GM21390 (cell line): Measurements from ENCODE around the gene SLC22A6.

Experiments
- ATAC-seq: cut with Tn5 transposase; IDR thresholded peaks from one replicate; pipeline ENCODE4 v1.9.1; 2021; ENCODE audit not compliant: unreplicated experiment

SLC22A6 gene

GRCh38 chr11:62984451-62984991 lies at the start of gene SLC22A6:
SLC22A6 (minus strand) TSS chr11:62984967; CDS start chr11:62984690, 277 bp downstream.
- ATAC-seq = no peak

GRCh38 chr11:63032457-63032856 lies 47.7 kb upstream of the SLC22A6 start:
- ATAC-seq = no peak

- ATAC-seq = no peak
Observed at GRCh38 chr11:63023841-63024648, 39.3 kb upstream of the SLC22A6 start.

- ATAC-seq = no peak
Observed at GRCh38 chr11:63023222-63023814, 38.6 kb upstream of the SLC22A6 start.

GRCh38 chr11:63022441-63022840 lies 37.7 kb upstream of the SLC22A6 start:
- no peak for ATAC-seq

- ATAC-seq = no peak
Observed at GRCh38 chr11:63020671-63021291, 36.0 kb upstream of the SLC22A6 start.

GRCh38 chr11:63019506-63019905 lies 34.7 kb upstream of the SLC22A6 start:
- no peak for ATAC-seq

GRCh38 chr11:63017306-63017974 lies 32.7 kb upstream of the SLC22A6 start:
- ATAC-seq = no peak

GRCh38 chr11:63015521-63016215 lies 30.9 kb upstream of the SLC22A6 start, which contains the start of gene SLC22A8:
SLC22A8 (minus strand) TSS chr11:63015841; CDS start chr11:63014958, 883 bp downstream.
- ATAC-seq = no peak

- no peak for ATAC-seq
Observed at GRCh38 chr11:63014408-63015055, 29.8 kb upstream of the SLC22A6 start.

- ATAC-seq = no peak
Observed at GRCh38 chr11:63012839-63013238, 28.1 kb upstream of the SLC22A6 start.

- no peak for ATAC-seq
Observed at GRCh38 chr11:63012430-63012829, 27.7 kb upstream of the SLC22A6 start.

GRCh38 chr11:63010934-63011439 lies 26.2 kb upstream of the SLC22A6 start:
- ATAC-seq = no peak

- ATAC-seq = no peak
Observed at GRCh38 chr11:63007920-63008319, 23.2 kb upstream of the SLC22A6 start.

GRCh38 chr11:63001456-63001855 lies 16.7 kb upstream of the SLC22A6 start:
- no peak for ATAC-seq

GRCh38 chr11:62999649-63000048 lies 14.9 kb upstream of the SLC22A6 start:
- ATAC-seq = no peak

- no peak for ATAC-seq
Observed at GRCh38 chr11:62999156-62999555, 14.4 kb upstream of the SLC22A6 start.

- no peak for ATAC-seq
Observed at GRCh38 chr11:62996271-62996670, 11.5 kb upstream of the SLC22A6 start.

GRCh38 chr11:62994775-62995174 lies 10.0 kb upstream of the SLC22A6 start:
- no peak for ATAC-seq

- no peak for ATAC-seq
Observed at GRCh38 chr11:62988276-62988675, 3.5 kb upstream of the SLC22A6 start.
